Measurements from ENCODE around the gene MILR1. TPM values are rescaled to one million over a fixed set of nuclear protein-coding genes. Genes with fewer than 3 reads are reported as not detected.

Gene MILR1
- total RNA-seq, 3 donors from 2014 or later (not counting 1 experiment from before 2014, with no cell fraction given), result 2.2 to 12.0 (median 3.3) TPM

DNA sequence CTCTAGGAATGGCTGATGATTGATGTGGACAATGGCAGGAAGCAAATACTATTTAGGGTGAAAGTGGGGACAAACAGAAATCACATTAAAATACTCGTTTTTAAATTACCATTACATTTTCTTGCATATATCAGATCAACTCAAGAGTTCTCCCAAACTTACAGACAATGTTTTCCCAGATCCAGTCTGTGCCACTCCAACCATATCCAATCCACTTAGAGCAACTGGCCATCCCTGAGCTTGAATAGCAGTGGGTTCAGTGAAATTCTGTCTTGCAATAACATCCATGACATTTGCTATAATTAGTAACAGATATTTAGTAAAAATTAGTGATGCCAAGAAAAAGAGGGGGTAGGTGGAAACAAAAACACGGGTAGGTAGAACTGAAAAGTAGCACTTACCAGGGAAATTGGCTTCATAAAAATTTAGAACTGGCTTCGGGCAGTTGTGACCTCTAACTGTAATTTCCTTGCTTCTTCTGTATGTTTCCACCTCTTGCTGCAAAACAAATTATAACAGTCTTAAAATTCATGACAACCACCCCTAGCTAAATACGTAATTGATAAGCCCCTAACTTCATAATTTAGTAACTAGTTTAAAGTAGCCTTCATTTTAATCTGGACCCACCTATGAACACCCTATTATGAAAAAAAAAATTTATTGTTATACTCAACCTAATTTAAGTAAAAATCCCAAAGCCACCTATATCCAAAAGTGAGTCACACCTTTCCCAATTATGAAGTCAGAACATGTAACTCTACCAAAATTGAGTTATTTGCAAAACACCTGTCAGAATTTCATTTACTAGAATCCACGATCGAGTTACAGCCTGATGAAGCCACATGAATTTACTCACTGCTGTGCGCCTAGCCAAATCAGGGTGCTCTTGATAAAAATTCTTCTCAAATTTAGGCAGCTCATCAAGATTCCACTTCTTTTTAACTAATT, 55.2 kb downstream of the MILR1 start:
- no peaks in the 10 kb centered on the region for H3K27me3 Mint-ChIP-seq (ENCODE audit: low read depth in 2 of 2)

DNA sequence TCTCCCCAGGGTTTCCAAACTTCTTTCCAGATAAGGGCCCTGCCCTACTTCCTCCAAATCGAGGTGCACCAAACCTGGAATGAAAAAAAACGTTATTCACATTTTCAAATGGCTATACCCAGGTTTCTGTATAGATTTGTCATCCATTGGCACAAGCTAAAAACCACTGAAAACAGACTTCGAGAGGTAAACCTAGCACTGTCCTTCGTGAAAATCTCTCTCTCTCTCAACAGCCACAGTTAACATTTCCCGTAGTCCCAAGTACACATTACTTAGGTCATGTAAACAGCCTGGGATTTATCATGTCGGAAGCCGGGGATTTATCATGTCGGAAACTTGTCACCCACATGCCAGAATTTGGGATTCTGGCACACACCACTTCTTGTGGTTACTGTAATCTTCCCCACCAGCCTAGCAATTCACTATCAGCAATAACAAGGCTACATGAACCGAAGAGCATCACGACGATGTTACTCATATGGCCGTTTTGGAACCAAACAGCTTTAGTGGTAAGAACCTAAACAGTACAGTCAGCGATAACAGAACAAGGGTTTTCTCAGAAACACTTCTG, 55.9 kb downstream of the MILR1 start:
- TF ChIP-seq, protein P1, sequence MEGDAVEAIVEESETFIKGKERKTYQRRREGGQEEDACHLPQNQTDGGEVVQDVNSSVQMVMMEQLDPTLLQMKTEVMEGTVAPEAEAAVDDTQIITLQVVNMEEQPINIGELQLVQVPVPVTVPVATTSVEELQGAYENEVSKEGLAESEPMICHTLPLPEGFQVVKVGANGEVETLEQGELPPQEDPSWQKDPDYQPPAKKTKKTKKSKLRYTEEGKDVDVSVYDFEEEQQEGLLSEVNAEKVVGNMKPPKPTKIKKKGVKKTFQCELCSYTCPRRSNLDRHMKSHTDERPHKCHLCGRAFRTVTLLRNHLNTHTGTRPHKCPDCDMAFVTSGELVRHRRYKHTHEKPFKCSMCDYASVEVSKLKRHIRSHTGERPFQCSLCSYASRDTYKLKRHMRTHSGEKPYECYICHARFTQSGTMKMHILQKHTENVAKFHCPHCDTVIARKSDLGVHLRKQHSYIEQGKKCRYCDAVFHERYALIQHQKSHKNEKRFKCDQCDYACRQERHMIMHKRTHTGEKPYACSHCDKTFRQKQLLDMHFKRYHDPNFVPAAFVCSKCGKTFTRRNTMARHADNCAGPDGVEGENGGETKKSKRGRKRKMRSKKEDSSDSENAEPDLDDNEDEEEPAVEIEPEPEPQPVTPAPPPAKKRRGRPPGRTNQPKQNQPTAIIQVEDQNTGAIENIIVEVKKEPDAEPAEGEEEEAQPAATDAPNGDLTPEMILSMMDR (IDR thresholded peaks at IDR 0.05), result no peak
- Histone ChIP-seq H3K27me3 (ENCODE audit: control insufficient read depth, insufficient read depth, low read length) (no peaks in the 10 kb centered on the region), H3K4me1 (ENCODE audit: control insufficient read depth, insufficient read depth, low read length) (peaks cover 12% of the 10 kb centered on the region), H3K27ac (ENCODE audit: low read length) (peak overlapping the region; percentile 94), H3K36me3 (ENCODE audit: control insufficient read depth, insufficient read depth, low read length) (peaks cover 62% of the 10 kb centered on the region), H3K9me3 (ENCODE audit: control insufficient read depth, insufficient read depth, low read length) (no peaks in the 10 kb centered on the region), H3K4me3 (ENCODE audit: low read length) (peak overlapping the region; percentile 85)
- Mint-ChIP-seq H3K4me3 (peak overlapping the region; percentile 95), H3K27ac (peak overlapping the region; percentile 97 to 99), H3K4me1 (peaks cover 82 to 83% of the 10 kb centered on the region in 2 donors), H3K9me3 (no peaks in the 10 kb centered on the region), H3K36me3 (peaks cover 62% of the 10 kb centered on the region), H3K27me3 (ENCODE audit: low read depth in 2 of 2) (no peaks in the 10 kb centered on the region)
- under 1% methylated on average over 13 of the region's 13 CpGs for WGBS (ENCODE audit: insufficient coverage)
- intact Hi-C loops (cut with micrococcal nuclease), result loop anchor here (5.0 kb wide), 3 partner anchors 142 to 733 kb away; partner anchors contain the start of genes CCDC47, DDX42 and SMURF2
- ATAC-seq, result no peak
- no peak for DNase-seq

More for the DNA sequence above, 55.2 kb downstream of the MILR1 start:
- no peaks in the 10 kb centered on the region for H3K9me3 Mint-ChIP-seq
- H3K4me3 Mint-ChIP-seq, result peak overlapping the region; percentile 95
- peaks cover 62% of the 10 kb centered on the region for H3K36me3 ChIP-seq (ENCODE audit: control insufficient read depth, insufficient read depth, low read length)
- ATAC-seq (no peak), DNase-seq (peak in 1 of 2 donors; percentile 37)
- H3K4me3 ChIP-seq (ENCODE audit: low read length), result peak overlapping the region; percentile 85
- intact Hi-C loops (cut with micrococcal nuclease), result no loop called here
- H3K4me1 Mint-ChIP-seq, result peaks cover 83 to 88% of the 10 kb centered on the region in 2 donors
- H3K9me3 ChIP-seq (ENCODE audit: control insufficient read depth, insufficient read depth, low read length), result no peaks in the 10 kb centered on the region
- TF ChIP-seq, protein P1 (IDR thresholded peaks at IDR 0.05), result no peak
- peak overlapping the region; percentile 97 to 99 for H3K27ac Mint-ChIP-seq
- peaks cover 10% of the 10 kb centered on the region for H3K4me1 ChIP-seq (ENCODE audit: control insufficient read depth, insufficient read depth, low read length)
- 45% methylated on average over 6 of the region's 7 CpGs for WGBS (ENCODE audit: insufficient coverage)
- peak overlapping the region; percentile 94 for H3K27ac ChIP-seq (ENCODE audit: low read length)
- H3K27me3 ChIP-seq (ENCODE audit: control insufficient read depth, insufficient read depth, low read length), result no peaks in the 10 kb centered on the region
- peaks cover 70% of the 10 kb centered on the region for H3K36me3 Mint-ChIP-seq

DNA sequence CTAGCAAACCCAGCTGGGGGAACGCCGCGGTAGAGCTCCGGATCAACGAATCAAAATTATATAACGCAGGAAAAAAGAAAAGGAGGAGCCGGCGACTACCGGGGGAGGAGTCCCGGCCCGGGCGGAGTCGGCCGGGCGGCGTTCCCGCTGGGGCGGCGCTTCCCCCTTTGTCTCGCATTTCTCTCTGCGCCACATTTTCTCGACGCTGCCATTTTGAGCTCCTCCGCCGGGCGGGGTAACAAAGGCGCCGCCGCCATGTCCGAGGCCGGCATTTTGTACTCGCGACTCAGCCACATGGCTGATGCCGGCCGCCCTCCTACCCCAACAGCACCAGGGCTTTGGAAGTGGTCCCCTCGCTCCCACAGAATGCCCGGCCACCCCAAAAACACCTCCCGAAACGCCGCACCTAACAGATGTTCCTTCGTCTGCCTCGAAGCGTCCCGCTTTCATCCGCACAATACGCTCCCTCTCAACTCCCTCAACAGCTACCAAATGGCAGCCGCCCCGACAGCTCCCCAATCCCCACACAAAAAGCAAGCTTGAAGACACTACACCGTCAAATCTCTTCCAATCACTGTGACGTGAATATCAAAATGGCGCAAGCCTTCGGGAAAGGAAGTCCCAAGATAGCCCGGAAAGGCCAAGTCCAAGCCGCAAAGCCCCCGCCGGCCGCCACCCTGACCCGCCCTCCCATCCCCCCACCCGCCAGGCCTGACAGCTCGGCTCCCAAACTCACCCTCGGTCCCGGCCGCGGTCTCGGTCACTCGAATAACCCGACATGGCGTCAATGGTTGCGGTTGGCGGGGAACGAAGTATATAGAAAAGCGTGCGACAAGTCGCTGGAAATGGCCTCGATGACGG, 56.7 kb downstream of the MILR1 start:
- peak; percentile 42 to 54 (median 46) for ATAC-seq
- Histone ChIP-seq H3K27ac (ENCODE audit: low read length) (peak overlapping the region; percentile 94), H3K4me1 (ENCODE audit: control insufficient read depth, insufficient read depth, low read length) (peaks cover 12% of the 10 kb centered on the region), H3K4me3 (ENCODE audit: low read length) (peak overlapping the region; percentile 85), H3K9me3 (ENCODE audit: control insufficient read depth, insufficient read depth, low read length) (no peaks in the 10 kb centered on the region), H3K27me3 (ENCODE audit: control insufficient read depth, insufficient read depth, low read length) (no peaks in the 10 kb centered on the region), H3K36me3 (ENCODE audit: control insufficient read depth, insufficient read depth, low read length) (peaks cover 62% of the 10 kb centered on the region)
- DNase-seq, result peak; percentile 86 to 94
- peaks cover 75 to 76% of the 10 kb centered on the region in 2 donors for H3K4me1 Mint-ChIP-seq
- H3K27ac Mint-ChIP-seq, result peak overlapping the region; percentile 97 to 99
- H3K9me3 Mint-ChIP-seq, result no peaks in the 10 kb centered on the region
- intact Hi-C loops (cut with micrococcal nuclease), result loop anchor here (1.0 to 5.0 kb wide), 5 partner anchors 8 to 733 kb away; partner anchors contain the start of genes CCDC47, DDX42, POLG2 and SMARCD2
- TF ChIP-seq, protein P1 (IDR thresholded peaks at IDR 0.05), result no peak
- peak overlapping the region; percentile 95 for H3K4me3 Mint-ChIP-seq
- WGBS (ENCODE audit: insufficient coverage), result under 1% methylated on average over 75 of the region's 76 CpGs
- H3K36me3 Mint-ChIP-seq, result peaks cover 62% of the 10 kb centered on the region
- no peaks in the 10 kb centered on the region for H3K27me3 Mint-ChIP-seq (ENCODE audit: low read depth in 2 of 2)
